UCSD-AML1 (cell line): Measurements from ENCODE around the gene VAT1.
"Not testable (repeated sequence)": the region's sequence is repeated elsewhere in the genome, so short reads cannot be mapped to it uniquely, and the experiment has no call there.

Experiments used
- DNase-seq: peaks from one replicate; lab custom pipeline; 2025; ENCODE audit not compliant: unreplicated experiment; lab: John Stamatoyannopoulos, UW

The VAT1 gene

GRCh38 chr17:43010667-43011308 lies 11.4 kb downstream of the VAT1 start:
- DNase-seq = no peak

GRCh38 chr17:43006639-43007551 lies 15.3 kb downstream of the VAT1 start, which contains the start of gene IFI35:
Gene IFI35 (plus strand): TSS chr17:43006784. CDS start chr17:43006948, 164 bp downstream.
- peak; percentile 84 for DNase-seq

GRCh38 chr17:43003542-43004172 lies 18.5 kb downstream of the VAT1 start:
- DNase-seq = no peak

GRCh38 chr17:43000894-43001293 lies 21.3 kb downstream of the VAT1 start:
- DNase-seq = not testable (repeated sequence)

GRCh38 chr17:42999003-42999525 lies 23.1 kb downstream of the VAT1 start:
- DNase-seq = no peak

GRCh38 chr17:42997984-42998938 lies 23.9 kb downstream of the VAT1 start, which contains the start of gene RPL27:
Gene RPL27 (plus strand): TSS chr17:42998419. CDS start chr17:42998751, 332 bp downstream.
- DNase-seq = peak; percentile 98

GRCh38 chr17:42997390-42997983 lies 24.7 kb downstream of the VAT1 start:
- no peak for DNase-seq

GRCh38 chr17:42993913-42994312 lies 28.3 kb downstream of the VAT1 start:
- not testable (repeated sequence) for DNase-seq

- no peak for DNase-seq
Measured at GRCh38 chr17:42992872-42993271, 29.3 kb downstream of the VAT1 start.

- DNase-seq = no peak
Measured at GRCh38 chr17:42991471-42991870, 30.7 kb downstream of the VAT1 start.

GRCh38 chr17:42989726-42990652 lies 32.2 kb downstream of the VAT1 start:
- no peak for DNase-seq

GRCh38 chr17:42989141-42989540 lies 33.0 kb downstream of the VAT1 start:
- no peak for DNase-seq

- no peak for DNase-seq
Measured at GRCh38 chr17:42985225-42985624, 37.0 kb downstream of the VAT1 start.

GRCh38 chr17:42982266-42982665 lies 39.9 kb downstream of the VAT1 start:
- DNase-seq = no peak

- DNase-seq = peak; percentile 52
Measured at GRCh38 chr17:42980766-42981397, 41.3 kb downstream of the VAT1 start.

- peak; percentile 92 for DNase-seq
Measured at GRCh38 chr17:42980274-42980765, 41.9 kb downstream of the VAT1 start, which contains the start of gene RUNDC1. Gene RUNDC1 (plus strand): TSS chr17:42980565. CDS start chr17:42980577, 12 bp downstream.

- peak; percentile 66 for DNase-seq
Measured at GRCh38 chr17:42979511-42980273, 42.5 kb downstream of the VAT1 start, which contains the start of gene PTGES3L. Gene PTGES3L (minus strand): TSS chr17:42980080. CDS start chr17:42980053, 27 bp downstream.
